IPS-NIHi7 (cell line): ENCODE data around the gene PEF1.

ENCODE experiments used
- DNase-seq: peaks from one replicate; pipeline ENCODE4 v3.0.0; 2012; ENCODE audit warnings: mixed read lengths; ENCODE audit errors: extremely low spot score

PEF1 gene

DNA sequence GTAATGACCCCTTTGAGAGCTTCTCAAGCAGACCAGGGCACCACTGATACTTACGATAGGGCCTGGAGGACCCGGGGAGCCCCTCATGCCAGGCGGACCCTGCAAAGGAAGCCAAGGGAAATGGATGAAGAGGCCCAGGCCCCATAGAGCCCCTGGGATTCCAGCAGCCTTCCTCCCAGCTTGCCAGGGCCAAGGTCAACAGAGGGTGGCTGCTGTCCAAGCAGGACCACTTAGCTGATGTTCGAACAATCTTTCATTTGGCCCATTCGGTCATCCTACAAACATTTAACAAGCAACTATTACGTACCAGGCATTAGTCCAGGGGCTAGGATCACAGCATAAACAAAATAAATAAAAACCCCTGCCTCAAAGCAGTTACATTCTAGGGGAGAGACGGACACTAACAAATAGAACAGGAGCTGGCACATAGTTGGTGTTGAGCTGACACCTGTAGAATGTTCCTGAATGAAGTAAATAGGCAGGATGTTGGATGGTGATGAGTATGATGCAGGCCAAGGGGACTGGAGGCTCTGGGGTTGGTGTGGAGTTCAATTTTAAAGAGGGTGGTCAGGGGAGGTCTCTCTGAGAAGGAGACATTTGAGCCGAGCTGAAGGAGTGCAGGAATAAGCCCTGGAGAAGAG is 27.0 kb upstream of the PEF1 start:
- DNase-seq: no peak

DNA sequence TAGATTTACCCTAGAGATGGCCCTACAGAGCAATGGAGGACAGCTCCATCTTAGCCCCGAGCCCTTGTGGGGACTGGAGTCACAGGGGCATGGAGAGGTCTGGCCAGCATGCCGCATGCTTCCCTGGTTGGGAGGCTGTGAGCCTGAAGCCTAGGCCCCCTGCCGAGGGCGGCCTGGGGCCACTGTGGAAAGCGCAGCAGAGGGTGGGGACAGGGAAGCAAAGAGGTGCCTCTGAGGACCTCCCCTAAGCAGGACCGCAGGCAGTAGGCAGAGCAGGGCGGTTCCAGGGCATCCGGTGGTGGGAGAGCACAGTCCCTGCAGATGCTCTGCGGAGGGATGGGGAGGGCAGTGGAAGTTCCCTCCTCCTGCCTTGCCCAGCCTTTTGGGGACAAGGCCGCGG is 26.5 kb upstream of the PEF1 start:
- no peak for DNase-seq

DNA sequence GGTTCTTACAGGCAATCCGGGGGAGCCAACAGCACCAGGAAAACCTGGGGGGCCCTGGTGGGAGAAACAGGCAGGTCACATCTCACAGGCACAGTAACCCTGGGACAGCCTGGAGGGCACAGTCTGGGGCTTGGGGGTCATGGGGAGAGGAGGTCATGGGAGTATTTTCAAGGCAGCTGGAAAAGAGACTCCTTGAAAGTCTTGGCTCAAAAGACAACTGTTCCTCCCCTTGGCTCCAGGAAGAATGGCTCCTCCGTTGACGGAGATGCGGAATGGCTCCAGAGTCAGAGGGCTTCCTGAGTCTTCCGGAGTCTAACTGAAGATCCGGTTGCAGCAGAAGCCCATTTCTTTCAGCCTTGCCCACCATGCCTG is 25.9 kb upstream of the PEF1 start:
- no peak for DNase-seq

DNA sequence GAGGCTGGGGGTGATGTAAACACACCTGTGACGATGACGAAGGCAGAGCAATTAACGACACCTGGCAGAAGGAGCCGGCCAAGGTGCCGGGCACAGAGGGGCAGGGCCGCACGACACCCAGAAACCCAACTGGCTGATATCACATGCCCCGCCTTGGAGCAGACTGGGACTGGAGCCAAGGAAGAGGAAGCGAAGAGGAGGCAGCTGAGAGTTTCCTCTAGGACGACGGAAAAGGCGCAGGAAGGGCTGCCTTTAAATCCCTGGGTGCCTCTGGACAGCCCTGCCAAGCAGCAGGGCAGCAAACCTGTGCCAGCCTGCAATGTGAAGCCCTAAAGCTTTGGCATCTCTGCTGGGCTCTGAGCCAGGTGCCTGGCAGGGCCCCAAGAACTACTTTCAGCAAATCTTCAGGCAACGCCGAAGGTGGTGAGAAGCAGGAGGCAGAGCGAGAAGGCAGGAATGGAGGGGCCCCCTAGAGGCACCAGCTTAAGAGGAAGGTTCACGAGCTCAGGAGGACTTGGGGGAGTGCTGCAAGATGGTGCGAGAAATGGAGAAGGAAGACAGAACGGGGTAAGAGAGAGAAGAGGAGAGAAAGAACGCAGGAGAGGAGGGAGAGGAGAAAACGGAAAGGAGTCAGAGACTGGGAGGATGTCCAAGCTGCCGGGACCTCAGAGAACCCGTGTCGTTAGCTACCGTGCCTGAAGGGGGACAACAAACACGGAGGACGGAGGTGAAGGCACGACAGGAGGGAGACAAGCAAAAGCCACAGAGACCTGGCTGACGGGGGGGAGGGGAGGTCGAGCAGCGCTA is 25.3 kb upstream of the PEF1 start:
- DNase-seq: no peak

DNA sequence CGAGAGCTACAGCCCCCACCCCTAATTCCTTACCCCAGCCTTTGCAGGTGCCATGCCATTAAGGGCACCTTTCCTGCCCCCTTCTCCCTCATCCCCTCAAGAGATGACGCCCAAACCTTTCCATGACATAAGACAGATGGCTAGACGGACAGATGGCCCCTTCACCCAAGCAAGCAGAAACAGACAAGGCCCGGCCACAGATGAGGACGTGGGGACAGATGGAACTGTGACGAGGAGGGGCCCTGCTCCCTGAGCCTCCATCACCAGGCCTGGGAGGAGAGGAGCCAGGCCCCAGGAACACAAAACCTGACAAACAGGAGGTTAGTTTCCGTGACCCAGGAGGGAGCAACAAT is 24.7 kb upstream of the PEF1 start:
- no peak for DNase-seq

DNA sequence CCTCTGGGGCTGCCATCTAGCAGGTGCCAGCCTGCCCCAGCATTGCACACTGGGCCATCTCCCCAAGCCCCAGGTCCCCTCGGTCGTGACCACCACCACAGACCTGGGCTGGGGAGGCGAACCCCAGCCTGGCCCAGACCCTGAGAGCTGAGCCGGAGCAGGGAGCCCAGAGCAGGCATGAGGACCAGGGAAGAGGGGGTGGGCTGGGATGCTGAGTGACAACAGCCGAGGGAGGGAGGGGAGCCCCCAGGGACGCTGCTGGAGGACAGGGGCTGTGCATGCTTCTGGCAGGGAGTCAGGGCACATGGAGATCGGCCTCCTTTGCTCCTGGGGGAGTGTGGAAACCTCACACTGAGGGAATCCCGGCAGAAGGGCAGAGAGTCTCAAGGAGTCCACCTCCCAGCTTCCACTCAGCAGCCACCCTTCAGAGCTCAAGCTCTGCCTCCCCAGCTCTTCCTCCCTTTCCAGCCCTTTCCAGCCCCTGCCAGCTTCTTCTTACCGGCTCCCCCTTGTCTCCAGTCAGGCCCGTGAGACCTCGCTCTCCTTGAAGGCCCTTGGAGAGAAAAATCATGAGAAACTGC is 23.7 kb upstream of the PEF1 start:
- DNase-seq: no peak

DNA sequence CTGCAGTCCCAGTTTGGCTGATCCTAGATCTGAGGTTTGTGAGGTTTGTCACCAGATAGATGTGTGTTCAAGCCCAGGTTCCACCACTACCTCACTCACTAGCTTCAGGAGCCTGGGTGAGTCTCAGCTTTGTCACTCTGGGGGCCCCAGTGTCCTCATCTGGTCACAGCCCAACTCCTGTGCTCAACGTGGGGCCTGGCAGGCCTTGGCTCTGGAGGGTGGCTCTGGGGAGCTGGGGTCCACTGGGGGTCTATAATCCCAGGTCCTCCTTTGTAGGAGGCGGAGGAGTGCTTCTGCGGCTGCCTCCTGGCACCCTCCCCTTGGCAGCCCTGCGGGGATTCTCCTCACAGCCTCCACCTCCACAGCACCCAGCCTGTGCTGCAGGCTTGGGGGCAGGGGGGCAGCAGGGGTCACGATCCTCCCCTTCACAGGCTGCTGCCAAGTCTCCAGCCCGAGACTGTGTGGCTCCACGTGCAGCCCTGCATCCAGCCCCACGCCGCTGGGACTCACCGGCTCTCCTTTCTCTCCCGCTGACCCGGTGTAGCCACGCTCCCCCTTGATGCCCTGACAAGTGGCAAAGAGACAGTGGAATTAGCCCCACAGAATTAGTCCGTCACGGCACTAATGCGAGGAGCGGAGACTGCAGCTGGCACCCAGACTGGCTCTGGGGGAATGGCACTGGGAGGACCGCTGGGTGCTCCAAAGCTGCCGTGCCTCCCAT is 22.5 kb upstream of the PEF1 start:
- DNase-seq: no peak

DNA sequence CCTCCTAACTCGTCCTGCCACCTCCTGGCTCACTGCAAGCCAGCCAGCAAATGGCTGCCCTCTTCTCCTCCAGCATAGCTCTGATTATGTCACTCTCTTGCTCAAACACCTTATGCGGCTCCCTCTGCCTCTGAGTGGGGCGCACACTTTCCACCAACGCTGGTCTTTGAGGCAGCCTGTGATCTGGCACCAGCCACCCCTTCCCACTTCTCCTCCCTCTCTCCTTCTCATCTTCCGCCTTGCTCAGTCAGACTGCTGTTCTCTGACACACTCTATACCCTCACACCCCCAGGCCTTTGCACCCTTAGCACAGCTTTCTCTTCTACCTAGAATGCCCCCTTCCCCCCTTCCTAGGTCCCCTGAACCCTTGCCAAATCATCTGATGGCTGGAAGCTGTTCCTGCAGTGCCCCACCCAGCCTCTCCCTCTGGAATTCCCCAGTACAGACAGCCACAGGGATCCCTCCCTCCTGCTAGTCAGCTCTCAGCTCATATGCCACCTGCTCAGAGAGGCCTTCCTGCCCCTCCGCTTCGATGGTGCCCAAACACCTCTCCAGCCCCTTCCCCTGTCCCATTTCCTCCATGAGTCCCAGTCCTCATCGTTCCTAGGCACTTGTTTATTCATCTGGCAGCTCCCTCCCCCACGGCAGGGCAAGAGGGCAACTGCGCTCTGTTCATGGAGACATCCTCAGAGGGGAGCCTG is 21.7 kb upstream of the PEF1 start:
- DNase-seq: no peak

DNA sequence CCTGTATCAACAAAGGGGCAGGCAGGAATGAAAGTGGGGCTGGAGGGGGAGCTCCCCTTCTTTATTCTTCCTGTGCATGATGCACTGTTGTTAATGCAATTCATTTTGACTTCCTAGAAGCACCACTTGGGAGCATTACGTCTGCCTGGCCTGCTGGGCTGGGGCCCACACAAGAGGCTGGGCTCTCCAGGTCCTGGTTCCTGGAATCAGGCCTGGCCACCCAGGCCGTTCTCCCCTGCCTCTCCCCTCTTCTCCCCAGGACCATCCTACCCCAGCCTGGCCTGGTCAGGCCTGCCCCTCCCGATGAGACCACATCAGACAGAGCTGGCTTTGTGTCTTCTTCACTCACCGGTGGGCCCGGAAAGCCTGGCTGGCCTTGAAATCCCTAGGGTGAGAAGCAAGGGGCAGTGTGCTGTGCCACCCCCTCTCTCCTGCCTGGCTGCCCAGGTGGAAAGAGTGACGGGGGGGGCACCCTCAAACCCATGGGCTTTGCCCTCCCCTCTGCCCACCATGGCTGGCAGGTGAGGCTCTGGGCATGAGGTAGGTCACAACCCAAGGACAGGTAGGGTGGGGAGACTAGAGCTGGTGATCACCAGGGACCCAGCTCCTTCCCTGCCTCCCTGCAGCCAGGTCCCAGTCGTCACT is 20.7 kb upstream of the PEF1 start:
- DNase-seq: no peak

DNA sequence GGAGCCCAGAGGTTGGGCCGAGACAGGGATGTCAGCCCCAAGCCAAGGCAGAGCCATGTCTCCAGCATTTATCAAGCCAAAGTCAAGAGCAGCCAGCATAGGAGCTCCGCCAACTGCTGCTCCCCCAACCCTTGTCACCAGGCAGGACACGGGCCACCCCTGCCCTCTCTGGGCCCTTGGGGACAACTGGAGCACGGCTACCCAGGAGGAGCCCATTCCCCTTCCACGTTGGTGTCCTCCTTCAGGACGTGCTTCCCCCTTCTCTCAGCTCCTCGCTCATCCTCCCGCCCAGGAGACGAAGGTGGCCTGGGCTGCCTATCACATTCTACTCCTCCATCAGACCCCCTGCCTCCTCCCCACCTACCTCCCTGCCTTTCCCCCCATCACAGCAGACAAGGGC is 19.9 kb upstream of the PEF1 start:
- no peak for DNase-seq

DNA sequence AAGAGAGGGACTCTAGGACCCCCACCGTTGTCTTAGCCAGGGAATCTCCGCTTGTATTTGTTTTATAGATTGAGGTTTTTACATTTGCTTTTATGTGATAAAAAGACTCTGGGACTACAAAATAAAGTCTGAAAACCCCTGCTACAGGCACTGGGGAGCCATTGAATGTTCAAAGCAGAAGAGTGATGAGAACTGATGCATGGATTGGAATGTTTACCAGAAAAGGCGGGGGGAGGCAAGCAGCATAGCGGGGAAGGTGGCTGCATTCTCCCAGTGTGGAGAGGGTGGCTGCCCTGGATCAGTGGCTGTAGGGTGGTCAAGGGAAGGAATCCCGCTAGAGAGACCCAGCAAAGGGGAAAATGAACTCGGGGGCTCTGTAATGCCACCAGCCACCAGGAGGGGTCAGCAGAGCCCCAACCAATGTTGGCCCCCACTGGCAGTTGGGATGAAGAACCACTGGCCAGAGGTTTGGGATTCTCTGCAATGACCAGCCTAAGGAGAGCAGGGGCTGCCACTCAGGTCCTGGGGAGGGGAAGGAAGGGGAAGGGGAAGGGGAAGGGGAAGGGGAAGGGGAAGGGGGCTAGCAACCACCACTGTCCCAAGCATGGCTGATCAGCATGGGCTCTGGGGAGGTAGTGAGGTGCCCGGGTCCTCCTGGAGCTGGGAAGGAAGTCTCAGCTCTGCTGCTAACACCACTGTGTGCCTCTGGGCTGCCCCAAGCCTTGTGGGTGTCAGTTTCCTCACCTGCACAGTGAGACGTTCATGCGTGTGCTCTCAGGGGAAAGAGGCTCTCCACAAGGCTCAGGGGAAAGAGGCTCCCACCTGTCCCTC is 19.2 kb upstream of the PEF1 start:
- DNase-seq: peak; percentile 95

DNA sequence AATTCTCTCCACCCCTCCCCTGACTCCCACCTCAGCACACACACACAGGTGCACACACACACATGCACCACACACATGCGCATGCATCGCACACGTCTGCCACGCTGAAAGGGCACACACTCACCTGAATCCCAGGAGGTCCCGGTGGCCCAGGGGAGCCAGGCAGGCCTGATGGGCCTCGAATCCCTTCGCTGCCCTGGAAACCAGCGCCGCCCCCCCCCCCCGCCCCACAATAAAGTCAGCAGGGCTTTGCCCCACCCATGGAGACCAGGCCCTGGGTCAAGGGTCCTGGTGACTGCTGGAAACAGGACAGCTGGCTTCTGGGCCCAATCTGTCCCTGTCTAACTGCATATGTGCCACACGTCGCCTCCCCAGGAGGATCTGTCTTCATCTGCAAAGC is 17.8 kb upstream of the PEF1 start:
- no peak for DNase-seq

DNA sequence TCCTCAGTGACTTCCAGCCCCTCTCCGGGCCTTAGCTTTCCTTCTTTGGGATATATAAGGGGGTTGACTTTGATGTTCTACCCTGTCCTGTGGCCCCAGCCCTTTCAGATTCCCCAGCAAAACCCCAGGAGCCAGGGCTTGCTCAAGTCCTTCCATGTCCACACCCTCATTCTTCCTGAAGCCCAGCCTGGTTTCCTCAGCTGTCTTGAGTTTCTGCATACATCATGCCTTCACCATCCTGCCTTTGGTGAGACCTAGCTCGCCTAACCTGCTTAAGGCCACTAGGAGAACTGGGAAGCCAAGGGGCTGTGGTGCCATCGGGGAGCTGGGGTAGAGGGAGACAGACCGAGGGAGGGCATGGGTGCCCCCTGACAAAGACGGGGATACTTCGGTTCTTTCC is 17.2 kb upstream of the PEF1 start:
- no peak for DNase-seq

DNA sequence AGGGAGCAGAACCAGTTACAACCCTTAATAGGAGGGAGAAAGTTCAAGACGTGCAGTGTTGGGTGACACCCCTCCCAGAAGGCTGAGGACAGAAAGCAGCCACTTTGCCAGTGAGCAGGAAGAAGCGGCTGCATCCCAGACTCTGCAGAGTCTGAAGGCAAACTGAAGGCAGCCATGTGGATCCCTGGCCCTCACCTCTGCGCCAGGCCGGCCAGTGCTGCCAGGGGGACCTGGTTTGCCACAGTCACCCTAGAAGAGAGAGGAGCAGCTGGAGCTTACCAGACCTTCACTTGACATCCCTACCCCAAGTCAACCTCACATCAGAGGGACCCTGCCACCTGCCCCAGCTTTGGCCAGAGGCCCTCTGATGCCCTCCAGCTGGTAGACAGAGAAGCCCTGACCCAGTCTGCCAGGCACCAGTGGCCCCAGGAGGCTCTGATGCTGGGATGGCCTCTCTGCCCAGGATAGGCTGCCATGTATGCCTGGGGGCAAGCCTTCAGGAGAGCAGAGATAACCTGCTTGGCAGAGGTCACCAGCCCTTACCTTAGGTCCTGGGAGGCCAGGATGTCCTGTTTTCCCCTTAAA is 16.3 kb upstream of the PEF1 start:
- no peak for DNase-seq

DNA sequence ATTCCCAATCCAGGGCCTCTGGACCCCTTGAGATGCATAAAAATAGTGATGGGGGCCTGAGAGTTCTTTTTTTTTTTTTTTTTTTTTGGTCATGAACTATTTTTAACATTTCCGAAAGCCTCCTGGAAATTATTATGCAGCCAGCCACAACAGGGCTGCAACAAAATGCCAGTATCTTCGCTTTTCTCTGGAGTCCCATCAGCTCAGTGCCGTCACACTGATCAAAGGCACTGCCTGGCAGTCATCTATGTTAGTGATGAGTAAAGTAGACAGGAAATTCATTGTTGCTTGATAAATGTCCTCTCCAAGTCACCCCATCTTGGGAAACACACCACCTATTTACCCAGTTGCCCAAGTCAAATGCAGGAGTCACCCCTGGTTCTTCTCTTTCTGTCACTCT is 15.2 kb upstream of the PEF1 start:
- DNase-seq: no peak

DNA sequence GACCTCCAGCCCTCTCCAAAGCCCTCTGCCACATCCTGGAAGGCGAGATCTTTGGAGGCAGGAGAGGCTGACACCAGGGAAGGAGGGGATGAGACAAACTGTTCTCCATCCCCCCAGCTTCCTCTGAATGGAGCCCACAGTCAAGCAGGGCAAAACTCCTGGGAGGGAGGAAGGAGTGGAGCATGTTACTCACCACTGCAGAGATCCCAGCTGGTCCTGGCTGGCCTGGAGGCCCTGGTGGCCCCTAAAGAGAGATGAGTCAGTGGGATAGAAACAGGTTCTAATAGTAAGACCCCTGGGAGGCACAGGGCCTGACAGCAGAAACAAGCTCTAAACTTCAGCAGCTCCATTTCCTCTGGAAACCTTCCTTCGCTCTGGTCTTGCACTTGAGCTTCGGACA is 14.0 kb upstream of the PEF1 start:
- DNase-seq: no peak

DNA sequence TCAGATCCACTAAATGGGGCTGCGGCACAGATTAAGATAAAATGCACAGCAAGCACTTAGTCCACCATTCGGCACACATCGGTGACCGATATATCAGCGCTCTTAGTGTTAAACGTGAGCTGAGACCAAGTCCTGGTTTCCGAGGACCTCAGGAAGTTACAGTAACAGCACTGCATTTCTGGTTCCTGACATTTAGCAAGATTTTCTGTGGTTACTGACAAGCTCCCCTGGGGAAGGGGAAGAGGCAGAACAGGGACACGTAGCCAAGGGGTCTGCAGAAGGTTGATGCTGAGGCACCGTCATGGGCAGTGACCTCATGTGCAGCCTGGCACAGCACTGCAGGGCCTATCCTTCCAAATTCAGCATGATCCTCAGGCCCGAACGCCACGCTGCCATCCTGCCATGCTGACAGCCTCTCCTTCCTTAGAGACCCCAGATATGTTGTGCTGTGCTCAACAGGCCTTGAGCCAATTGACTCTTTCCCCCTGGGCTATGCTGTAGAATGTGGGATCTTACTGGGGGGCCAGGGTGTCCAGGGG is 13.4 kb upstream of the PEF1 start:
- no peak for DNase-seq

DNA sequence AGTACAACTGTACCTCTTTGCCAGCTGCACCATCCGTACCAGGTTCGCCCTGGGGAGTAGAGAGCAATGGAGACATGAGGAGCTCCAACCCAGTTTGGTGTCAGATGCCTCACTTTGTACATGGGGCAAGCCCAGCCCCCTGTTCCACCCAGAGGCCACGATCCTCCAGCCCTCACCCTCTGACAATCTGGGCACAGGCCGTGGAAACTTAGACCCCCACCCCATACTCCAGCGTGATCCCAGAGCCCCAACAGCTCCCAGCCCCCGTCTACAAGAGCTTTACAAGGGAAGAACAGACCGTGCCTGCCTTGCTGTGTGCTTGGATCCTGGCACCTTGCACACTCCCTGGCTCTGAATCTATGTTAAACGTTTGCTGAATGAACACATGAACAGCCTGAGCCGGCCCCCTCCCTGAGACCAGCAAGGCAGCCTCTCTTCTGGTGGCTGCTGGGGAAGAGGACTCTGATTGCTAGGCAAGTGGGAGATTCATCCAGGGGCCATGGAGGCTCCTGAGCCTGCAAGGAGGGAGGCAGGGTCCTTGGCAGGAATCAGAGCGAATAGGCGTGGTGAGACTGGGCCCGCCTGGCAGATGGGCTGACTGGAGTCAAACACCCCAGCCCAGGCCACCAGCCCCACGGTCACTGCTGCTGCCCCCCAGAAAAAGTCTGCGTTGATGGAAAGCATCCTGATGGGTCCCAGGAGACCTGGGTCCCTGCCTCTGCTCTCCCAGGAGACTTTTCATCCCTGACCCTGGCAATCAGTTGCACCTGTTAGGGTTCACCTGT is 12.5 kb upstream of the PEF1 start:
- DNase-seq: no peak

DNA sequence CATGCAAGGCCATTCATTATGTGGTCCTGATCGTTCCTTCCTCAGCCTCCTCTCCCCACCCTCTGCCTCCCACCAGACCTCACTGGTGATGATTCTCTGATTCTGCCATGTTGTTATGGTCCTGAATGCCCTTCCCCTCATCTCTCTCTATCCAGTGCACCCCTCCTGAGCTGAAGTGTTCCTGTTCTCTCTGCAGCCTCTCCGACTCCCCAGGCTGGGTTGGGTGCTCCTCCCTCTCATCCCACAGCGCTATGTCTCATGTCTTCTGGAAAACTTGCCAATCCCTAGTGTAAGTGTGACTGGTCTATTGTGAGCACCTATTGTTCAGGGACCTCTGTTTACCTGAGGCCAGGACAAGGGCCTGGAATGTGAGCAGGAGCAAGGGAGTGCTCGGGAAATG is 11.1 kb upstream of the PEF1 start:
- DNase-seq: no peak
